Stimulated activated CD4-positive, alpha-beta T cell treated with anti-CD3 and anti-CD28 coated beads, Interleukin-1b, Interleukin-23, amount 100 ng/mL, for 24 hours (primary cell): Measurements from ENCODE around the gene IBTK.
"Not testable (repeated sequence)": the region's sequence is repeated elsewhere in the genome, so short reads cannot be mapped to it uniquely, and the experiment has no call there.

Source experiments
- DNase-seq, 4 experiments: peaks; one replicate each; pipeline ENCODE4 v3.0.0-alpha.2; 2020; ENCODE audit warnings: low read depth in 4 of 4, low spot score in 1 of 4

Gene IBTK

GRCh38 chr6:82246370-82246769, 1.2 kb downstream of the IBTK start:
- DNase-seq, result no peak

DNA sequence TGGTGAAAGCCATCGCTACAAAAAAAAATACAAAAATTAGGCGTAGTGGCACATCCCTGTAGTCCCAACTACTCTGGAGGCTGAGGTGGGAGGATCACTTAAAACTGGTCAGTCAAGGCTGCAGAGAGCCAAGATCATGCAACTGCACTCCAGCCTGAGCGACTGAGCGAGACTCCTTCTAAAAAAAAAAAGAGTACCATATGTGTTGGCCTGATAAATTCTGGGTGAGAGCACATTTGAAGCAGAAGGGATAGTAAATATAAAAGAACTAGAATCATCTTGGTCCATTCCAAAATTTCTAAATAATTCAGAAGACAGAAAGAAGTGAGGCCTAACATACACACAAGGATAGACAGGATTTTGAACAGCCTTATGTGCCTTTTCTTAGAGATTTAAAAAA, 2.2 kb downstream of the IBTK start:
- DNase-seq, result no peak

DNA sequence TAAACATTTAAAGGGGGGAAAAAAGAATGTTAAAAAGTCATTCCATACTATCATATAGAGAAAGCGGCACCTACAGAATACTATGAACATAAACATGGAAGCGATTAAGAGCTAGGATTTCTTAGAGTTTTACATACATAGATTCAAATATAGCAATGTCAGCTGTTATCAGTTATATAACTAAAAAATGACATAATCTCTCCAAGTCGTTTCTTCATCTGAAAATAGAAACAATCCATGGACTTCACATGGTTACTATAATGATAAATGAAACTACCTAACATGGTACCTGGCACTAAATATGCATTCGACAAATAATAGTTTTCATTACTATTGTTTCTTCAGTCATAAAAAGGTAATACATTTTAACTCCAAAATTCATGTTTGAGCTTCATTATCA, 3.7 kb downstream of the IBTK start:
- DNase-seq, result no peak

- DNase-seq, result no peak
Observed at GRCh38 chr6:82240186-82240585, 7.4 kb downstream of the IBTK start.

- DNase-seq, result no peak
Observed at GRCh38 chr6:82239597-82239996, 7.9 kb downstream of the IBTK start.

- DNase-seq, result no peak
Observed at GRCh38 chr6:82237013-82237412, 10.5 kb downstream of the IBTK start.

DNA sequence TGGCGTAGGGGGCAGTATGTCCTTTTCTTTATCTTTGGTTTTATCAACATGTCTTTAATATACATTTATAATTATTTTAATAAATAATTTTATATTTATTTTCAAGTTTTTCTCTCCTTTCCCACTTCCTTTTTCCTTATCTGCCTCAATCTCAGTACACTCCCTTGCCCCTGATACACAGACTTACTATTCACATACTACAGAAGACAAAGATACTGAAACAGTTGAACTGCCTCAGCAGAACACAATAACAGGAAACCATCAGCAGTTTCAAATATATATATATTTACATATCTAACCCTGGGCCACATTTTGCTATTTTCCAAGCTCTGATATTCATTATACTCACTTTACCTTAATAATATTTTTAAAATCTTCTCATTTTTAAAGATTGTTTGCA, 19.8 kb downstream of the IBTK start:
- DNase-seq, result no peak

GRCh38 chr6:82220167-82220566, 27.4 kb downstream of the IBTK start:
- DNase-seq, result no peak

GRCh38 chr6:82217018-82217586, 30.4 kb downstream of the IBTK start:
- no peak for DNase-seq

GRCh38 chr6:82216549-82216948, 31.0 kb downstream of the IBTK start:
- no peak for DNase-seq

GRCh38 chr6:82211326-82211725, 36.2 kb downstream of the IBTK start:
- DNase-seq, result no peak

DNA sequence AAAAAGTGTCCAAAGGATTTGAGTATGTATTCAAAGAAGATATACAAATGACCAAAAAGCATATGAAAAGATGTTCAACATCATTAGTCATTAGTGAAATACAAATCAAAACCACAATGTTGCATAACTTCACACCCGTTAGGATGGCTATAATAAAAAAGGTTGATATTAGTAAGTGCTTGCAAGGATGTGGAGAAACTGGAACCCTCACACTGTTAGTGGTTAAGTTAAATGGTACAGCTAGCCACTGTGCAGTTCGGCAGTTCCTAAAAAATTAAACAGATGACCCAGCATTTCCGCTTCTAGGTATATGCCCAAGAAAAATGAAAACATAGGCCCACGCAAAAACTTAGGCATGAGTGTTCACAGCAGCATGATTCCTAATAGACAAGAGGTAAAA, 38.6 kb downstream of the IBTK start:
- no peak for DNase-seq

- DNase-seq, result no peak
Observed at GRCh38 chr6:82205930-82206392, 41.6 kb downstream of the IBTK start.

GRCh38 chr6:82204020-82204419, 43.5 kb downstream of the IBTK start:
- no peak for DNase-seq

DNA sequence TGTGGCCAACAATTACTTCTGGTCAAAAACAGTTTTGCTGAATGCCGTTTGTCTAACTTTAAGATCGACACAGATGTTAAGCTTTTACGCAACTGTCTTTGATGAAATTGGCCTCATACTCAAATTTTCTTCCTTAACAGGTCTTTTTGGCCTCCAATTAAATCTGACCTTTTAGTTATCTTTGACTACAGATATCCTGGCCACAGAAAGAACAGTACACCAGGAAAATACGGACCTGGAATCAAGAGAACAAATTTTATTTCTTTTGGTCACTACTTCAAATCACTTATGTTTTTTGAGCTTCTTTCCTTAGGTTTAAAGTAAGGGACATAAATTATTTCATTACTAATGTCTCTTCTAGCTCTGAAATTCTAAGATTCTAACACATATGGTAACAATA, 49.8 kb downstream of the IBTK start:
- no peak for DNase-seq

DNA sequence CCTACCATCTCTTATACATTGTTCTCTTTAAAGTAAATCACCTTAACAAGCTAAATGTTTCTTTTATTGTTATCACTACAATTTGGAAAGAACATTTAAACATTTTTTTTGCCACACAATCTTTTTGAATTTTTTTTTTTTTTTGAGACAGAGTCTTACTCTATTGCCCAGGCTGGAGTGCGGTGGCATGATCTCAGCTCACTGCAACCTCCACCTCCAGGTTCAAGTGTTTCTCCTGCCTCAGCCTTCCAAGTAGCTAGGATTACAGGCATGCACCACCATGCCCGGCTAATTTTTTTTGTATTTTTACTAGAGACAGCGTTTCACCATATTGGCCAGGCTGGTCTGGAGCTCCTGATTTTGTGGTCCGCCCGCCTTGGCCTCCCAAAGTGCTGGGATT, 50.3 kb downstream of the IBTK start:
- not testable (repeated sequence) for DNase-seq

DNA sequence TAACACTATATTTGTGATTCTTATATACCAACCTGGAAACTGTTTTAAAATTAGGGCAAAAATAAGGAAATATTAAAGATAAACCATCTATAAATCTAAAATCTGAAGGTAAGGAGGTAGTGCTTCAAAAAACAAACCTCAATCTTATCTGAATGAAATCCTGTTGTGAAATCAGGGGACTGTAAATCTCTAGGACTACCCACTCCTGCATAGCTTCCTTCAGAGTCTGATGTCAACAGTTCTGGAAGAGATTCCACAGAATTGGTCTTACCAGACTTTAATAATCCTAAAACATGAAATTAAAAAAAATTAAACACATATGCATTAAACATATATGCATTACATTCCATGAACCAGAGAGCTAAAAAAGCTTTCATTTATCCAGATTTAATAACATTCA, 51.4 kb downstream of the IBTK start:
- no peak for DNase-seq

- no peak for DNase-seq
Observed at GRCh38 chr6:82195619-82196018, 51.9 kb downstream of the IBTK start.

- no peak for DNase-seq
Observed at GRCh38 chr6:82185948-82186535, 61.5 kb downstream of the IBTK start.

DNA sequence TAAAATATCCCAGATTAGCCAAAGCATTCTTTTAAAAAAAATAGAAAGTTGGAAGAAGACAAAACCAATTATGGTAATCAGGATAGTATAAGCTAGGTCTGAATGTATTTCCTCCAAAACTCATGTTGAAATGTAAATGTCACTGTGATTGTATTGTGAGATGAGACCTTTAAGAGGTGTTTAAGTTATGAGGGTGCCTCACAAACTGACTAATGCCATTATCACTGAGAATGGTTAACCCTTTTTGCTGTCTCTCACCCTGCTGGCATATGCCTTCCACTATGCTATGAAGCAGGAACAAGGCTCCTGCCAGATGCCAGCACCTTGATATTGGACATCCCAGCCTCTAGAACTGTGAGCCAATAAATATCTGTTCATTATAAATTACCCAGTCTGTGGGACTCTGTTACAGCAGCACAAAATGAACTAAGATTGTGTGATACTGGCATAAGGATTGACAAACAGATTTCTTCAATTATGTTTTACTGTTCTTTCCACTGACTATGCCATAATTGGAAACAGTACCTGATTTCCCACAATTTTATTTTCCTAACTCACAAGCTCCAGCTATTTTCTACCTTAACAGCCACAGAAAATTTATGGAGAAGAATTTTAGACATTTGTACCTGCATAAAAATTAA, 63.8 kb downstream of the IBTK start:
- no peak for DNase-seq

- no peak for DNase-seq
Observed at GRCh38 chr6:82182756-82183155, 64.8 kb downstream of the IBTK start.

DNA sequence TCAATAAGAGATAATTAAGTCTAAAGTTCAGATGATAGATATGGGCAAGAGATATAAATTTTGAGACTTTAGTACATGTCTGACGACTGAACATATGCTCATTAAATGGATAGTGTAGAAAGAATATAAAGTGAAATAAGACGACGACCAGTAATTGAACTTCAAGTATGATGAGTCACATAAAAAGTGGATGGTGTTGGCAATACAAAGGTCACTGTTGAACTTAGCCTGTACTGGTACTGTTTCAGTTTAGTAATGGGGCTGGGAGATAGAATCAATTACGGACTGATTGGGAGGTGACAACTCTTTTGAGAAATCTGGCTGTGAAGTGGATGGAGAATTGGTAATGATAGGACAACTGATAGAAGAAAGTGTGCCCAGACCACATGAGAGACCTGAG, 68.1 kb downstream of the IBTK start:
- DNase-seq, result no peak

DNA sequence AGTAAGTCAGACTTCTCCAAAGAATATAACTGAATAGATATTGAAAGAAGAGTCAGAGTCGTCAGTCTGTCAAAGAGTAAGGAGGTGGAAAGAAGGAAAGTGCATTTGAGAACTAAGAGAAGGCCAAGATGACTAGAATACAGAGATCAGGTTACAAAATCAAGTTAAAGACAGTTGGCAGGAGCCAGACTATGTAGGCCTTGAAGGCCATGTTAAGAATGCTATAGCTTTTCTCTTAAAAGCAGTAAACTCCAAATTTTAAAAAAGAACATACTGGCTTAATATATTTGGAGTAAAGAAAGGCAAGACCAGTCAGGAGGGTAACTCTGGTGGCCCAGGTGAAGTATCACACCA, 68.8 kb downstream of the IBTK start:
- no peak for DNase-seq
